HL-60 (cell line): ENCODE results near the gene DERA.

Experiments
- GABPA ChIP-seq: IDR thresholded peaks from 2 replicates; pipeline ENCODE4 v1.6.1; 2012; ENCODE audit warnings: low read depth
- TF ChIP-seq, protein P1 (sequence below): IDR thresholded peaks from one replicate; pipeline ENCODE4 v1.5.1; 2011; ENCODE audit warnings: low read length, control low read depth, inconsistent platforms; ENCODE audit not compliant: insufficient read depth

DNA sequence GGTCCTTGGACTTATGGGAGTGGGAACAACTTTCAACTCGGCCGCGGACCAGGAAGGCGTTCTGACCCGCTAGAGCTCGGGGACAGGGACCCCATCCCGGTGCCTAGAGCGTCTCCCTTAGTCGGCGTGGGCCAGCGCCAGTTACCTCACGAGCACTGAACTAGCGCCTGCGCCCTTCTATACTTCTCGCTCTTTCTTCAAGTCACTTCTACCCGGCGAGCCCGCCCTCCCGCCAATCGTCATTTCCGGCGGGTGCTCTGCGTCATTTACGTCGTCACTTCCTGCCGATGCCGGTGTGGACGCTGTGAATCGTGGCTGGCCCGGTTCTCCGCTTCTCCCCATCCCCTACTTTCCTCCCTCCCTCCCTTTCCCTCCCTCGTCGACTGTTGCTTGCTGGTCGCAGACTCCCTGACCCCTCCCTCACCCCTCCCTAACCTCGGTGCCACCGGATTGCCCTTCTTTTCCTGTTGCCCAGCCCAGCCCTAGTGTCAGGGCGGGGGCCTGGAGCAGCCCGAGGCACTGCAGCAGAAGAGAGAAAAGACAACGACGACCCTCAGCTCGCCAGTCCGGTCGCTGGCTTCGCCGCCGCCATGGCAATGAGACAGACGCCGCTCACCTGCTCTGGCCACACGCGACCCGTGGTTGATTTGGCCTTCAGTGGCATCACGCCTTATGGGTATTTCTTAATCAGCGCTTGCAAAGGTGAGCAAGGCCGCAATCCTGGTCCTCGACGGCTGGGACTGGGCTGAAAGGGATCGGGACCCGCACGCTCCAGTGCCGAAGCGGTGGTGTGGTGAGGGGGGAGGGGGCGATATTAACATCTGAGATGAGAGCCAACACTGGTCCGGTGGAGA, 28.8 kb upstream of the DERA start, which contains the start of gene STRAP:
- TF ChIP-seq, protein P1, sequence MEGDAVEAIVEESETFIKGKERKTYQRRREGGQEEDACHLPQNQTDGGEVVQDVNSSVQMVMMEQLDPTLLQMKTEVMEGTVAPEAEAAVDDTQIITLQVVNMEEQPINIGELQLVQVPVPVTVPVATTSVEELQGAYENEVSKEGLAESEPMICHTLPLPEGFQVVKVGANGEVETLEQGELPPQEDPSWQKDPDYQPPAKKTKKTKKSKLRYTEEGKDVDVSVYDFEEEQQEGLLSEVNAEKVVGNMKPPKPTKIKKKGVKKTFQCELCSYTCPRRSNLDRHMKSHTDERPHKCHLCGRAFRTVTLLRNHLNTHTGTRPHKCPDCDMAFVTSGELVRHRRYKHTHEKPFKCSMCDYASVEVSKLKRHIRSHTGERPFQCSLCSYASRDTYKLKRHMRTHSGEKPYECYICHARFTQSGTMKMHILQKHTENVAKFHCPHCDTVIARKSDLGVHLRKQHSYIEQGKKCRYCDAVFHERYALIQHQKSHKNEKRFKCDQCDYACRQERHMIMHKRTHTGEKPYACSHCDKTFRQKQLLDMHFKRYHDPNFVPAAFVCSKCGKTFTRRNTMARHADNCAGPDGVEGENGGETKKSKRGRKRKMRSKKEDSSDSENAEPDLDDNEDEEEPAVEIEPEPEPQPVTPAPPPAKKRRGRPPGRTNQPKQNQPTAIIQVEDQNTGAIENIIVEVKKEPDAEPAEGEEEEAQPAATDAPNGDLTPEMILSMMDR, result no peak
- TF ChIP-seq GABPA, result peak; percentile 88
